Gastroesophageal sphincter (tissue), 4 donors: ENCODE measurements around the gene SH2B2. TPM values are rescaled to one million over a fixed set of nuclear protein-coding genes. Genes with fewer than 3 reads are reported as not detected.

Experiments used
- ATAC-seq: fragments of 150-250 bp; one replicate; pipeline ENCODE4 v1.9.1; 2016; ENCODE audit warnings: mild to moderate bottlenecking, moderate library complexity
- H3K27ac ChIP-seq, 4 donors: fragments of 200-600 bp; sonication (generic) in 3 of 4; 1 replicate in 3 of 4; 2 replicates in 1 of 4; pipeline ENCODE4 v1.5.1; 2016 to 2019
- H3K27me3 ChIP-seq: fragments of 200-600 bp; sonication (generic); one replicate; pipeline ENCODE4 v1.5.1; 2019
- H3K36me3 ChIP-seq, 2 donors: fragments of 200-600 bp; sonication (generic); one replicate each; pipeline ENCODE4 v1.5.1; 2019; ENCODE audit warnings: control low read depth in 1 of 2
- H3K4me1 ChIP-seq, 3 donors: fragments of 200-600 bp; sonication (generic); 1 replicate in 2 of 3; 2 replicates in 1 of 3; pipeline ENCODE4 v1.5.1; 2016 to 2019; ENCODE audit warnings: control low read depth in 2 of 3
- H3K4me3 ChIP-seq, 2 donors: fragments of 200-600 bp; sonication (generic); one replicate each; pipeline ENCODE4 v1.5.1; 2019; ENCODE audit warnings: mild to moderate bottlenecking in 1 of 2, moderate library complexity in 1 of 2
- H3K9me3 ChIP-seq, 3 donors: fragments of 200-600 bp; sonication (generic); one replicate each; pipeline ENCODE4 v1.5.1; 2017 to 2019; ENCODE audit warnings: control low read depth in 2 of 3
- EP300 ChIP-seq: sonication (generic); formaldehyde crosslinking; IDR thresholded peaks from one replicate; pipeline ENCODE4 v1.6.1; 2017; ENCODE audit warnings: antibody characterized with exemption, mild to moderate bottlenecking
- POLR2A ChIP-seq, 2 donors: fragments of 450-650 bp; IDR thresholded peaks; one replicate each; pipeline ENCODE4 v1.6.1; 2017; ENCODE audit warnings: antibody characterized with exemption in 2 of 2, mild to moderate bottlenecking in 2 of 2, moderate library complexity in 1 of 2
- POLR2AphosphoS5 ChIP-seq: sonication (generic); formaldehyde crosslinking; IDR thresholded peaks from one replicate; pipeline ENCODE4 v1.6.1; 2017; ENCODE audit warnings: antibody characterized with exemption
- WGBS, 2 donors: methylation state at CpG; one replicate each; pipeline ENCODE4 v1.1.5; 2018; ENCODE audit warnings: low coverage in 1 of 2; 5-methylcytosine and 5-hydroxymethylcytosine counted together
- total RNA-seq, 4 donors: library from RNA; depleted of rRNA; stranded (reverse); fragments of >200 nt; gene quantifications; one replicate each; pipeline ENCODE4 v1.1.0, GENCODE V29; 2016
- TF ChIP-seq, protein P1 (sequence below), 4 experiments: fragments of 200-600 bp in 2 of 4; fragments of 450-650 bp in 2 of 4; sonication (generic) in 1 of 4; IDR thresholded peaks; one replicate each; pipeline ENCODE4 v1.5.1; 2017 to 2019; ENCODE audit warnings: antibody characterized with exemption in 4 of 4, mild to moderate bottlenecking in 2 of 4, moderate library complexity in 2 of 4

SH2B2 gene
- total RNA-seq, 4 donors from 2014 or later: 2.8 to 8.0 (median 3.8) TPM

DNA sequence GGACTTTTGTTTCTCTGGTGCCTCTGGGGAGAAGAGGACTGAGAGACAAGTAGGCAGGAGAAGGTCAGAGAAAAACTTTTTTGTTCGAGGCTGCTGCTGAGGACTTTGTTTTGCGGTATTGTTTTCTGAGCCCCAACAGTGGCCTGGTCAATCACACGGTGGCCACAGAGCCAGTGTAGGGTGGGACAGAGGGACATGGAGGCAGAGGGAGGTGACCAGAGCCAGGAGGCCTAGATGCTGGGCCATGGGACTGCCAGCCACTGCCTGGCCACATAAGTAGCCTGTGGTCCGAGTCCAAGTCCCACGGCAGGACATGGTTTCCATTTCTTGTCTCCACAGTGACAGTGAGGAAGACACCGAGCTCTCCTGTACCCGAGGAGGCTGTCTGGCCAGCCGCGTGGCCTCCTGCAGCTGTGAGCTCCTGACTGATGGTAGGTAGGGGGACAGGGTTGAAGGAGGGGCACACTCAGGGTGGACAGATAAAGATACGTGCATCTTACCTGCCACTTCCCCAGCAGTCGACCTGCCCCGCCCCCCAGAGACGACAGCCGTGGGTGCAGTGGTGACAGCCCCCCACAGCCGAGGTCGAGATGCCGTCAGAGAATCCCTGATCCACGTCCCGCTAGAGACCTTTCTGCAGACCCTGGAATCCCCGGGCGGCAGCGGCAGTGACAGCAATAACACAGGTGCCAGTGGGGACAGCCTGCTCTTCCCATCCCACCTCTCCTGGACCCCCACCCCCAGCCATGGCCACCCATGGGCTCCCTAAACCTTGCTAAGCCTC is 27.5 kb downstream of the SH2B2 start:
- 75 to 89% methylated on average over 3 to 5 of the region's 22 CpGs for WGBS, 2 donors
- peaks cover 0 to 12% of the 10 kb centered on the region in 2 donors for H3K36me3 ChIP-seq
- no peaks in the 10 kb centered on the region for H3K27me3 ChIP-seq
- no peak overlapping the region for H3K4me3 ChIP-seq
- H3K9me3 ChIP-seq: no peaks in the 10 kb centered on the region
- no peak for TF ChIP-seq POLR2A (IDR thresholded peaks at IDR 0.05)
- TF ChIP-seq POLR2AphosphoS5: no peak
- TF ChIP-seq EP300: no peak
- TF ChIP-seq, protein P1, sequence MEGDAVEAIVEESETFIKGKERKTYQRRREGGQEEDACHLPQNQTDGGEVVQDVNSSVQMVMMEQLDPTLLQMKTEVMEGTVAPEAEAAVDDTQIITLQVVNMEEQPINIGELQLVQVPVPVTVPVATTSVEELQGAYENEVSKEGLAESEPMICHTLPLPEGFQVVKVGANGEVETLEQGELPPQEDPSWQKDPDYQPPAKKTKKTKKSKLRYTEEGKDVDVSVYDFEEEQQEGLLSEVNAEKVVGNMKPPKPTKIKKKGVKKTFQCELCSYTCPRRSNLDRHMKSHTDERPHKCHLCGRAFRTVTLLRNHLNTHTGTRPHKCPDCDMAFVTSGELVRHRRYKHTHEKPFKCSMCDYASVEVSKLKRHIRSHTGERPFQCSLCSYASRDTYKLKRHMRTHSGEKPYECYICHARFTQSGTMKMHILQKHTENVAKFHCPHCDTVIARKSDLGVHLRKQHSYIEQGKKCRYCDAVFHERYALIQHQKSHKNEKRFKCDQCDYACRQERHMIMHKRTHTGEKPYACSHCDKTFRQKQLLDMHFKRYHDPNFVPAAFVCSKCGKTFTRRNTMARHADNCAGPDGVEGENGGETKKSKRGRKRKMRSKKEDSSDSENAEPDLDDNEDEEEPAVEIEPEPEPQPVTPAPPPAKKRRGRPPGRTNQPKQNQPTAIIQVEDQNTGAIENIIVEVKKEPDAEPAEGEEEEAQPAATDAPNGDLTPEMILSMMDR (IDR thresholded peaks at IDR 0.05): no peak
- H3K4me1 ChIP-seq: no peaks in the 10 kb centered on the region
- H3K27ac ChIP-seq: no peak overlapping the region
- no peak for ATAC-seq

DNA sequence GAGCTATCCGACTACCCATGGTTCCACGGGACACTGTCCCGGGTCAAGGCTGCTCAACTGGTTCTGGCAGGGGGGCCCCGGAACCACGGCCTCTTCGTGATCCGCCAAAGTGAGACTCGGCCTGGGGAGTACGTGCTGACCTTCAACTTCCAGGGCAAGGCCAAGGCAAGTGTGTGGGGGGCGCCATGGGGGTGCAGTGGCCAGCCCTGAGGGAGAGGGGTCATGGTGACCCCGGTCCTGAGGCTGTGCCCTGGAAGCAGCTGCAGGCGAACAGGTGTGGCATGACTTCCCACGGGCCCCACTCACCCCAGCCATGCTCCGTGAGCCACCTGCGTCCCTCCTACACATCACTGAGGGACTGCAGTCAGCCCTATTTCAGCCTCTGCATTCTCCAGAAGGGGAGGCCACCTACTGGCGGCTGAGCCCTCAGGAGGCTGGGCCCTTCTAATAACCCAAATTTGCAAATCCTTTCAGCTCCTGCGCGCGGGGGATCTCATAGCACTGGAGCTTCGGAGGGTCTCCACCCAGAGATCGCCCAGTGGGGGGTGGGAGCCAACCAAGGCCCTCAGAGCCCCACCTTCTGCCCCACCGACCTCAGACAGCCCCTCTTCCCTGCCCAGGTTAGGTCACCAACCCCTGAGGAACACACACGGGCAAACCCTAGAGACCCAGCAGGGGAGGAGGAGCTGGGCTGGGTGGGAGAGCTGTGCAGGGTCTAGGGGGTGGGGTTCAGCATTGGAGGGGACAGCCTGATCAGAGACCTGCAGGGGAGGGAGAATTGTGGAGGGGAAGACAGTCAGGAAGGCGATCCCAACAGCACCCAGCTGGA is 30.8 kb downstream of the SH2B2 start:
- ATAC-seq: no peak
- TF ChIP-seq POLR2A (IDR thresholded peaks at IDR 0.05): no peak
- H3K4me3 ChIP-seq: no peak overlapping the region
- H3K27me3 ChIP-seq: peaks cover 27% of the 10 kb centered on the region
- H3K4me1 ChIP-seq: no peaks in the 10 kb centered on the region
- H3K36me3 ChIP-seq: peaks cover 0 to 12% of the 10 kb centered on the region in 2 donors
- 43 to 80% methylated on average over 1 to 2 of the region's 24 CpGs for WGBS, 2 donors
- no peaks in the 10 kb centered on the region for H3K9me3 ChIP-seq
- no peak overlapping the region for H3K27ac ChIP-seq

DNA sequence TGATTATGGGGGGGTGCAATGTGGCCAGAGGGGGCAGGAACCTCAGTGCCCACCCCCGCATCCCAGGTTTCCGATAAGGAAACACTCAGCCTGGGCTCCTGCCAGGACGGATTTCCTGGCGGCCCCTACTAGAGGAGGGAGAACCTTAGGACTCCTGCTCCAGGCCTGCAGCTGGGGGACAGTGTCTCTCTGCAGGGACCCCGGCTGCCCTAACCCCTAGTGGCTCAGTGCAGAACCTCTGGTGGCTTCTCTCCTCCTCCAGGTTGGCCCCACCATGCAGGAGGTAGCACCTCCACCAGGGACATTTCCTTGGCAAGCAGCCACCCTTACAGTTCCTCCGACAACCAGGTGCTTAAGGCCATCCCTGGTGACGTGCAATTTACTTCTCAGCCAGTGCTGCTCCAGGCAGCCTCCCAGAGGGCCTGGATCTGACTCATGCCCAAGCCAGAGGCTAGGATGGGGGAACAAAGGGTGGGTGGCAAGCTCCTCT is 31.9 kb downstream of the SH2B2 start:
- Histone ChIP-seq H3K9me3 (no peaks in the 10 kb centered on the region), H3K4me3 (no peak overlapping the region), H3K27me3 (peaks cover 38% of the 10 kb centered on the region), H3K4me1 (no peaks in the 10 kb centered on the region), H3K36me3 (peaks cover 0 to 12% of the 10 kb centered on the region in 2 donors), H3K27ac (peak overlapping the region in 1 of 4 donors; percentile 47)
- WGBS, 2 donors: no CpG with 5 or more reads among the region's 7 CpGs
- ATAC-seq: no peak
- TF ChIP-seq EP300 (no peak), POLR2A (IDR thresholded peaks at IDR 0.05) (no peak), POLR2AphosphoS5 (no peak)
- TF ChIP-seq, protein P1 (IDR thresholded peaks at IDR 0.05): no peak

DNA sequence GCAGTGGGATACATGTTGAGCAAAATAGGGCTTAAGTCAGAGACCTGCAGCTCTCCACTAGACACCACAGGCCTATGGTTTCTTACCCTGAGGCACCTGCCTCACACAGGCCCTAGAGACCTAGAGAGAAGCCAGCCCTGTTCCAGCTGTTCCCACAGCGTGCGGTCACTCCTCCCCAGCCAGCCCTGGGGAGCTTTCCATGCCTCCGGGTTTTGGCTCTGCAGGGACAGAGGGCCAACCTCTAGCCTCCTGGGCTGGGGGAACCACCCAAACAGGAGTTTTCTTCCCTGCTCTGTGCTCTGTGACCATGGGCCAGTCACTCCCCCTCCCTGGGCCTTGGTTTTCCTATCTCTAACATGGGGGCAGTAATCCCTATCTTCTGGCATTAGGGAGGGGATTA is 33.0 kb downstream of the SH2B2 start:
- TF ChIP-seq, protein P1 (IDR thresholded peaks at IDR 0.05): no peak
- no peak for TF ChIP-seq EP300
- no peak for TF ChIP-seq POLR2AphosphoS5
- TF ChIP-seq POLR2A (IDR thresholded peaks at IDR 0.05): no peak
- Histone ChIP-seq H3K4me3 (no peak overlapping the region), H3K27ac (no peak overlapping the region), H3K27me3 (peaks cover 47% of the 10 kb centered on the region), H3K36me3 (peaks cover 0 to 6% of the 10 kb centered on the region in 2 donors), H3K9me3 (no peaks in the 10 kb centered on the region), H3K4me1 (no peaks in the 10 kb centered on the region)
- WGBS, 2 donors: 40% methylated on average over 1 of the region's 3 CpGs; no CpG with 5 or more reads in 1 of the 2 donors
- no peak for ATAC-seq

DNA sequence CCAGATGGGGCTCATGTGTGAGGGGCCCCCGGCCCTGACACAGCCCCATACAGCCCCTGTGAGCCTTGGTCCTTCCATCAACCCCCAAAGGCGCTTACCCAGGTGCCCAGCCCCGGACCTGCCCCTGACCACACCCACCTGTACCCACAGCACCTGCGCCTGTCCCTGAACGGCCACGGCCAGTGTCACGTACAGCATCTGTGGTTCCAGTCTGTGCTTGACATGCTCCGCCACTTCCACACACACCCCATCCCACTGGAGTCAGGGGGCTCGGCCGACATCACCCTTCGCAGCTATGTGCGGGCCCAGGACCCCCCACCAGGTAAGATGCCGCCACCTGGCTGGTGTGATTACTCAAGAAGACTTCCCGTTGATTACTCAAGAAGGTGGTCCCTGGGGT is 33.5 kb downstream of the SH2B2 start:
- no peak overlapping the region for H3K27ac ChIP-seq
- H3K27me3 ChIP-seq: peaks cover 47% of the 10 kb centered on the region
- 100% methylated on average over 1 of the region's 14 CpGs; no CpG with 5 or more reads in 1 of the 2 donors for WGBS, 2 donors
- no peaks in the 10 kb centered on the region for H3K9me3 ChIP-seq
- peaks cover 0 to under 1% of the 10 kb centered on the region in 2 donors for H3K36me3 ChIP-seq
- H3K4me1 ChIP-seq: no peaks in the 10 kb centered on the region
- H3K4me3 ChIP-seq: no peak overlapping the region
- no peak for TF ChIP-seq POLR2A (IDR thresholded peaks at IDR 0.05)
- TF ChIP-seq, protein P1 (IDR thresholded peaks at IDR 0.05): no peak
- no peak for TF ChIP-seq EP300
- no peak for TF ChIP-seq POLR2AphosphoS5
- ATAC-seq: no peak
